ENCODE measurements around the gene ALG14. TPM values are rescaled to one million over a fixed set of nuclear protein-coding genes. Genes with fewer than 3 reads are reported as not detected.

ALG14 gene
- total RNA-seq, 3 donors from 2014 or later: 1.2 to 1.6 (median 1.4) TPM

- peak overlapping the region; percentile 22 to 48 for H3K27ac ChIP-seq
- intact Hi-C loops (cut with DNase I; ENCODE audit: low total_unique reads): no loop called here
- H3K4me3 ChIP-seq: no peak overlapping the region
- DNase-seq (ENCODE audit: low spot score in 2 of 2): no peak
- H3K36me3 ChIP-seq: no peaks in the 10 kb centered on the region
- H3K4me1 ChIP-seq: peaks cover 0 to 5% of the 10 kb centered on the region in 2 donors
- no peaks in the 10 kb centered on the region for H3K27me3 ChIP-seq
- TF ChIP-seq POLR2AphosphoS5 (IDR thresholded peaks at IDR 0.05) (no peak), POLR2A (IDR thresholded peaks at IDR 0.05) (no peak)
- no peaks in the 10 kb centered on the region for H3K9me3 ChIP-seq
These were observed 91.9 kb downstream of the ALG14 start for GRCh38 chr1:94980582-94981574.

GRCh38 chr1:94979656-94980581 is 92.8 kb downstream of the ALG14 start:
- Histone ChIP-seq H3K36me3 (no peaks in the 10 kb centered on the region), H3K9me3 (no peaks in the 10 kb centered on the region), H3K4me1 (peaks cover 0 to 5% of the 10 kb centered on the region in 2 donors), H3K27ac (peak overlapping the region; percentile 22 to 48), H3K4me3 (no peak overlapping the region), H3K27me3 (no peaks in the 10 kb centered on the region)
- TF ChIP-seq POLR2A (IDR thresholded peaks at IDR 0.05) (no peak), CTCF (IDR thresholded peaks at IDR 0.05) (no peak), POLR2AphosphoS5 (IDR thresholded peaks at IDR 0.05) (no peak)
- no peak for DNase-seq (ENCODE audit: low spot score in 2 of 2)
- intact Hi-C loops (cut with DNase I; ENCODE audit: low total_unique reads): no loop called here

GRCh38 chr1:94979131-94979530 is 93.6 kb downstream of the ALG14 start:
- Histone ChIP-seq H3K27ac (no peak overlapping the region), H3K36me3 (no peaks in the 10 kb centered on the region), H3K4me1 (peaks cover 0 to 5% of the 10 kb centered on the region in 2 donors), H3K27me3 (no peaks in the 10 kb centered on the region), H3K4me3 (no peak overlapping the region), H3K9me3 (no peaks in the 10 kb centered on the region)
- intact Hi-C loops (cut with DNase I; ENCODE audit: low total_unique reads): no loop called here
- no peak for TF ChIP-seq CTCF (IDR thresholded peaks at IDR 0.05)
- TF ChIP-seq POLR2A (IDR thresholded peaks at IDR 0.05): no peak
- TF ChIP-seq POLR2AphosphoS5 (IDR thresholded peaks at IDR 0.05): no peak
- no peak for DNase-seq (ENCODE audit: low spot score in 2 of 2)

- intact Hi-C loops (cut with DNase I; ENCODE audit: low total_unique reads): loop anchor here (1.0 kb wide), 1 partner anchor 13 kb away; no protein-coding TSS in a partner anchor
- no peaks in the 10 kb centered on the region for H3K36me3 ChIP-seq
- no peak overlapping the region for H3K27ac ChIP-seq
- no peaks in the 10 kb centered on the region for H3K9me3 ChIP-seq
- DNase-seq (ENCODE audit: low spot score in 2 of 2): no peak
- peaks cover 0 to 5% of the 10 kb centered on the region in 2 donors for H3K4me1 ChIP-seq
- H3K4me3 ChIP-seq: no peak overlapping the region
- TF ChIP-seq POLR2AphosphoS5 (IDR thresholded peaks at IDR 0.05) (no peak), CTCF (IDR thresholded peaks at IDR 0.05) (no peak), POLR2A (IDR thresholded peaks at IDR 0.05) (no peak)
- no peaks in the 10 kb centered on the region for H3K27me3 ChIP-seq
These were observed 94.3 kb downstream of the ALG14 start for GRCh38 chr1:94978401-94978800.

GRCh38 chr1:94976971-94977548 is 95.7 kb downstream of the ALG14 start:
- no peaks in the 10 kb centered on the region for H3K9me3 ChIP-seq
- H3K4me3 ChIP-seq: no peak overlapping the region
- H3K27ac ChIP-seq: no peak overlapping the region
- intact Hi-C loops (cut with DNase I; ENCODE audit: low total_unique reads): no loop called here
- no peak for DNase-seq (ENCODE audit: low spot score in 2 of 2)
- no peaks in the 10 kb centered on the region for H3K4me1 ChIP-seq
- no peaks in the 10 kb centered on the region for H3K36me3 ChIP-seq
- no peak for TF ChIP-seq CTCF (IDR thresholded peaks at IDR 0.05)
- no peak for TF ChIP-seq POLR2A (IDR thresholded peaks at IDR 0.05)
- TF ChIP-seq POLR2AphosphoS5 (IDR thresholded peaks at IDR 0.05): no peak
- no peaks in the 10 kb centered on the region for H3K27me3 ChIP-seq
